ENCODE measurements around the gene TRHDE.

TRHDE gene

DNA sequence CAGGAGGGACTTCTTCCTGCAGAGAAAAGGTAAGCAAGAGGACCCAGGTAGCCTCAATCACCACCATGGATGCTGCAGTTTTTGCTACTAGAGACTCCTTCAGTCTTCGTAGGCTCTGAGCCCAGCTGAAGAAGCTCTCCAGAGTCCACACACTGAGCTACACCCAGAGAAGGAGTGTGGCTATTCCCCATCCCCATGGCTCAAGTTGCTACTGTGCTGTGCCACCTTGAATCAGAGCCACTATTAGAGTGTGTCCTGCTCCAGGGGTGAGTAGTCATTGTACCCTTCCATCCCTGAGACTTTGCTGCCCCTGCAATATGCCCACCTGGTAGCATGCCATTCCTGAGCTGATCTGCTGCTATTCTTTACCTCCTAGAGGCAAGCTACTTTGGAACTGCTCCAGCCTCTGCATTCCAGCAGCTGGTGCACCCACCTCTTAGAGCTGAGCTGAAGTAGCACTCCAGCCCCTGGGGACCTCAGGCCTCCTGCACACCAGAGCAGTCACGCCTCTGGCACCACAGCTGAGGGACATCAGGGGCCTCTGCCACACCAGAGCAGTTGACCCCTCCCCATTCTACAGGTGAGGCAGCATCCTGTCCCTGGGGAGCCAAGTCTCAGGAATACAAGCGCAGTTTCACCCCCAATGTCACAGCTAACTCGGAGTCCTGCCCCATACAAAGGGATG, 213.0 kb downstream of the TRHDE start:
- no peak overlapping the region for H3K4me3 ChIP-seq (ENCODE audit: low read length)
- TF ChIP-seq, protein P1, sequence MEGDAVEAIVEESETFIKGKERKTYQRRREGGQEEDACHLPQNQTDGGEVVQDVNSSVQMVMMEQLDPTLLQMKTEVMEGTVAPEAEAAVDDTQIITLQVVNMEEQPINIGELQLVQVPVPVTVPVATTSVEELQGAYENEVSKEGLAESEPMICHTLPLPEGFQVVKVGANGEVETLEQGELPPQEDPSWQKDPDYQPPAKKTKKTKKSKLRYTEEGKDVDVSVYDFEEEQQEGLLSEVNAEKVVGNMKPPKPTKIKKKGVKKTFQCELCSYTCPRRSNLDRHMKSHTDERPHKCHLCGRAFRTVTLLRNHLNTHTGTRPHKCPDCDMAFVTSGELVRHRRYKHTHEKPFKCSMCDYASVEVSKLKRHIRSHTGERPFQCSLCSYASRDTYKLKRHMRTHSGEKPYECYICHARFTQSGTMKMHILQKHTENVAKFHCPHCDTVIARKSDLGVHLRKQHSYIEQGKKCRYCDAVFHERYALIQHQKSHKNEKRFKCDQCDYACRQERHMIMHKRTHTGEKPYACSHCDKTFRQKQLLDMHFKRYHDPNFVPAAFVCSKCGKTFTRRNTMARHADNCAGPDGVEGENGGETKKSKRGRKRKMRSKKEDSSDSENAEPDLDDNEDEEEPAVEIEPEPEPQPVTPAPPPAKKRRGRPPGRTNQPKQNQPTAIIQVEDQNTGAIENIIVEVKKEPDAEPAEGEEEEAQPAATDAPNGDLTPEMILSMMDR (conservative IDR thresholded peaks at IDR 0.05; ENCODE audit: low read depth, low read length): no peak
- DNase-seq (ENCODE audit: low read depth): no peak

DNA sequence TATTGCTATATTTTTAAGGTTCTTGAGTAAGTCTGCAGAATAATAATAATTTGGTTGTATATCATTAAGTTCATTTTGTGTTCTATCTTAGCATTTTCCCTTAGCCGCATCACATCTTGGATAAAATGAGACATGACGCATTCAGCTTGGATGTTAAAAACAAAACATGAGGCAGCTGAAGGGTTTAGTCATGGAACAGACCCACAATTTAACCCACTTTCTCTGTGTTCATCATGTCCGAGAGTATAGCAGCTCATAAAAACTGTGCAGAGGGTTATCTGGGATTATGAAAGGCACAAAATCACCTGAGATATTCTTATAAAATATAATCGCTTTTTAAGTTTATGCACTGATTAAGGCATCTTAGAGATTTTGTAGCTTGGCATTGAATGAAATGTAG, 219.3 kb downstream of the TRHDE start:
- no peak overlapping the region for H3K4me3 ChIP-seq (ENCODE audit: low read length)
- TF ChIP-seq, protein P1 (conservative IDR thresholded peaks at IDR 0.05; ENCODE audit: low read depth, low read length): no peak
- DNase-seq (ENCODE audit: low read depth): no peak

DNA sequence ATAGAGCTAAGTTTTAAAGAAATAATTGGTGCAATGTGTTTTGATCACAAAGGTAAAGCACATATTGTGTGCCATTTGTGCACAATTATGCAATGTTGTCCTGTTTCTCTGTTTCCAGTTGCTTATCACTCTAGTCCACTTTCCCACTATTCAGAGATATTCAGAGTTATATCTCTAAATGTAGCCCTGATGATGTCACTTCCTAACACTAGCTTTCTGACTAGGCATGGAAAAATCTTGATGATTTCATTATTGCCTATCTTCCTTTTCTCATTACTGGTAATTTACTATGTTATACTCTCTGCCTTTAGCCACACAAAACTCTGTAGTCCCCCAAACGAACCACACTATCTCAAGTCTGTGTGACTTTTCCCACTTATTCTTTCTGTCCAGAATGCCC, 221.2 kb downstream of the TRHDE start:
- no peak overlapping the region for H3K4me3 ChIP-seq (ENCODE audit: low read length)
- DNase-seq (ENCODE audit: low read depth): no peak
- TF ChIP-seq, protein P1 (conservative IDR thresholded peaks at IDR 0.05; ENCODE audit: low read depth, low read length): no peak

DNA sequence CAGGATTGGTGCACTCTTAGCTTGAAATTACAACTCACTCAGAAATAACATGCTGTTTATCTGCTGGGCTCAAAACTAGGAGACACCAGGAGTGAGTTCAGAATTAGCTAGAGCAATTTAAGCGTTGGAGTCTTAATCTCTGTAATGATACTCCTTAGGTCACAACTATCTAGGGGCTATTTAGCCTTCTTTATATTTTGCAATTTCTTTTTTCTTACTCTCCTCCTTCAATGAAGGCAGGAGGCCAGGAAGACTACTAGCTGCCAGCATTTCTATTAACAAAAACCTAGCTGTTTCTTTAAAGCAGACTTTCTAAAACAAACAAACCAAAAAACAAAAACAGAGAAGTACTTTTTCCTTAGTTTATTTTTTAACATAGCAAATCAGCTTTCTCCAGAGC, 226.2 kb downstream of the TRHDE start:
- TF ChIP-seq, protein P1 (conservative IDR thresholded peaks at IDR 0.05; ENCODE audit: low read depth, low read length): no peak
- no peak for DNase-seq (ENCODE audit: low read depth)

DNA sequence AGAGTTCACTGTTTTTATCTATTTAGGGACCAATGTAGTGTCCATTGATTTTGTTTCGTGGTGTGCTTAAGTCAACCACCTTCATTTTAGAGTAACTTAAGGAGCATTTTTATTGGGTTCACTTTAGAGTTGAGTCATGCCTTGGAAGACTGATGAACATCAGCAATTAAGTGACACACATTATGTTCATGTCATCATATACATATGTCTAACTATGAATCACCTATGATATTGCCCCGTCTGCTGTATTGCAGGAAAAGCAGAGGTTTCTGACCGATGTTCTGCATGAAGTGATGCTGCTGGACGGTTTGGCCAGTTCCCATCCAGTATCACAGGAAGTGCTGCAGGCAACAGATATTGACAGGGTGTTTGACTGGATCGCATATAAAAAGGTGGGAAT, 227.1 kb downstream of the TRHDE start:
- no peak for DNase-seq (ENCODE audit: low read depth)
- TF ChIP-seq, protein P1 (conservative IDR thresholded peaks at IDR 0.05; ENCODE audit: low read depth, low read length): no peak
- no peak overlapping the region for H3K4me3 ChIP-seq (ENCODE audit: low read length)

More for the DNA sequence above, 226.2 kb downstream of the TRHDE start:
- H3K4me3 ChIP-seq (ENCODE audit: low read length): no peak overlapping the region

DNA sequence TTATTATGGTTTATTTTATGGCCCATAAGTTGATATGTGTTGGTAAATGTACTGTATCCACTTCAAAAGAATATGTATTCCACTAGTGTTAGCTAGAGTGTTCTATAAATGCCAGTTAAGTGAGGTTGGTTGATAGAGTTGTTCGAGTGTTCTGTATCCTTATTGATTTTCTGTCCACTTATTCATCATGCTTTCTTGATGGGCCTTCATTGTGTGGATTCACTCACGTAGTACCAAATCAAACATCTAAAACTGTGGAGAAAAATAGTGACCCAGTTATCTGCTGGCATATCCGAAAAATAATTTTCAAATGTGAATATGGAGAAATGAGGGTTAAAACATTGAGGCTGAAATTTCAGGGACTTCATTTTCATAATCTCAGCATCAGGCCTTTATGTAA, 230.4 kb downstream of the TRHDE start:
- DNase-seq (ENCODE audit: low read depth): no peak
- TF ChIP-seq, protein P1 (conservative IDR thresholded peaks at IDR 0.05; ENCODE audit: low read depth, low read length): no peak
- no peak overlapping the region for H3K4me3 ChIP-seq (ENCODE audit: low read length)

DNA sequence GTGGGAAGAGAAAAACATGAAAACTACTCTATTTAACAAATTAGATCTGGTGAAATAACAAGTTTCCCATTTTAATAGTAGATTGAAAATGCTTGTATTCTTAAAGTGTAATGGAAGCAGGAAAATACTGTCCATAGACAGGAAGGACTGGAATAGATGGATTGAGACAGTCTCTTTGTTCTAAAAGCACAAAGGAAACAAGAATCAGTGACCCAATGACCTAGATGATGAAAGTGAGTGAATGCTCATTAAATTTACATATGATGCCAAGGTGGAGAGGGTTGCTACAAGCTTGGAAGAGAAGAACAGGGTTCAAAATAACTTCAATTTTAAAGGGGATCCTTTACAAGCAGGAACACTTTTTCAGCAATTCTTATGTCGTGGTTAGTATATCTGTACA, 233.1 kb downstream of the TRHDE start:
- no peak overlapping the region for H3K4me3 ChIP-seq (ENCODE audit: low read length)
- TF ChIP-seq, protein P1 (conservative IDR thresholded peaks at IDR 0.05; ENCODE audit: low read depth, low read length): no peak
- no peak for DNase-seq (ENCODE audit: low read depth)

Measured in retinal pigment epithelial cell (primary cell).